Chondrocyte (in vitro differentiated cells): ENCODE results near the gene GRK2. TPM values are rescaled to one million over a fixed set of nuclear protein-coding genes. Genes with fewer than 3 reads are reported as not detected.

Source experiments
- DNase-seq: peaks from one replicate; pipeline ENCODE4 v3.0.0; 2021; ENCODE audit warnings: mixed read lengths, low spot score
- H3K27ac Mint-ChIP-seq: one replicate; pipeline ENCODE4 v1.8.0; 2021; ENCODE audit warnings: mild to moderate bottlenecking, moderate library complexity, mixed read lengths; ENCODE audit not compliant: unreplicated experiment
- H3K27me3 Mint-ChIP-seq: 2 replicates; pipeline ENCODE4 v1.8.0; 2021; ENCODE audit warnings: low read depth, mixed read lengths
- H3K36me3 Mint-ChIP-seq: 2 replicates; pipeline ENCODE4 v1.8.0; 2021; ENCODE audit warnings: low read depth, mixed read lengths
- H3K4me1 Mint-ChIP-seq: 2 replicates; pipeline ENCODE4 v1.8.0; 2021; ENCODE audit warnings: low read depth, mild to moderate bottlenecking, mixed read lengths
- H3K4me3 Mint-ChIP-seq: one replicate; pipeline ENCODE4 v1.8.0; 2021; ENCODE audit warnings: mild to moderate bottlenecking, moderate library complexity, mixed read lengths; ENCODE audit not compliant: unreplicated experiment
- H3K9me3 Mint-ChIP-seq: 2 replicates; pipeline ENCODE4 v1.8.0; 2021; ENCODE audit warnings: low read depth, mixed read lengths
- CTCF ChIP-seq: fragments of 200-600 bp; sonication (generic); IDR thresholded peaks from 2 replicates; pipeline ENCODE4 v1.5.0; 2021; ENCODE audit warnings: antibody characterized with exemption, mild to moderate bottlenecking, moderate library complexity
- total RNA-seq: library from RNA; stranded (reverse); gene quantifications from 3 replicates; pipeline ENCODE4 v1.2.1, GENCODE V29; 2021

Gene GRK2
- total RNA-seq, 1 donor from 2014 or later, result 38.3 TPM

- no peak for TF ChIP-seq CTCF
- Mint-ChIP-seq H3K27ac (no peak overlapping the region), H3K4me1 (peaks cover 14% of the 10 kb centered on the region), H3K9me3 (peaks cover 7% of the 10 kb centered on the region), H3K4me3 (no peak overlapping the region), H3K27me3 (no peaks in the 10 kb centered on the region), H3K36me3 (peaks cover 24% of the 10 kb centered on the region)
- peak; percentile 66 for DNase-seq
Observed at GRCh38 chr11:67299471-67300191, 33.4 kb downstream of the GRK2 start.

GRCh38 chr11:67300256-67300755 lies 34.0 kb downstream of the GRK2 start:
- H3K4me1 Mint-ChIP-seq, result peaks cover 17% of the 10 kb centered on the region
- no peaks in the 10 kb centered on the region for H3K27me3 Mint-ChIP-seq
- TF ChIP-seq CTCF, result no peak
- H3K4me3 Mint-ChIP-seq, result no peak overlapping the region
- DNase-seq, result peak; percentile 82
- no peak overlapping the region for H3K27ac Mint-ChIP-seq
- peaks cover 7% of the 10 kb centered on the region for H3K9me3 Mint-ChIP-seq
- H3K36me3 Mint-ChIP-seq, result peaks cover 22% of the 10 kb centered on the region

- Mint-ChIP-seq H3K27ac (no peak overlapping the region), H3K4me1 (peaks cover 21% of the 10 kb centered on the region), H3K4me3 (no peak overlapping the region), H3K27me3 (no peaks in the 10 kb centered on the region), H3K9me3 (peaks cover 5% of the 10 kb centered on the region), H3K36me3 (peaks cover 20% of the 10 kb centered on the region)
- DNase-seq, result no peak
- TF ChIP-seq CTCF, result no peak
Observed at GRCh38 chr11:67300756-67301312, 34.6 kb downstream of the GRK2 start.

- Mint-ChIP-seq H3K4me3 (no peak overlapping the region), H3K9me3 (no peaks in the 10 kb centered on the region), H3K27ac (no peak overlapping the region), H3K4me1 (peaks cover 21% of the 10 kb centered on the region), H3K36me3 (peaks cover 15% of the 10 kb centered on the region), H3K27me3 (no peaks in the 10 kb centered on the region)
- TF ChIP-seq CTCF, result no peak
- no peak for DNase-seq
Observed at GRCh38 chr11:67301313-67301921, 35.1 kb downstream of the GRK2 start.

- Mint-ChIP-seq H3K4me3 (peak overlapping the region; percentile 62), H3K27ac (no peak overlapping the region), H3K4me1 (peaks cover 21% of the 10 kb centered on the region), H3K9me3 (no peaks in the 10 kb centered on the region), H3K27me3 (no peaks in the 10 kb centered on the region), H3K36me3 (peaks cover 11% of the 10 kb centered on the region)
- DNase-seq, result peak; percentile 87
- TF ChIP-seq CTCF, result no peak
Observed at GRCh38 chr11:67301951-67302516, 35.8 kb downstream of the GRK2 start.
